HEK293T (cell line): ENCODE measurements around the gene RPTOR.

ENCODE experiments used
- ARNT ChIP-seq: fragments of 450-650 bp; IDR thresholded peaks from 2 replicates; pipeline ENCODE4 v1.6.1; 2017; ENCODE audit warnings: mild to moderate bottlenecking
- ELF4 ChIP-seq: fragments of 450-650 bp; IDR thresholded peaks from 2 replicates; pipeline ENCODE4 v1.6.1; 2017; ENCODE audit warnings: antibody characterized with exemption
- FOXA1 ChIP-seq: fragments of 450-650 bp; IDR thresholded peaks from 2 replicates; pipeline ENCODE4 v1.6.1; 2016; ENCODE audit warnings: mild to moderate bottlenecking
- FOXK2 ChIP-seq: fragments of 450-650 bp; IDR thresholded peaks from 2 replicates; pipeline ENCODE4 v1.6.1; 2016; ENCODE audit warnings: mild to moderate bottlenecking
- FOXM1 ChIP-seq: fragments of 450-650 bp; IDR thresholded peaks from 2 replicates; pipeline ENCODE4 v1.6.1; 2017; ENCODE audit warnings: mild to moderate bottlenecking, borderline replicate concordance
- HDGF ChIP-seq: fragments of 450-650 bp; IDR thresholded peaks from 2 replicates; pipeline ENCODE4 v1.6.1; 2017; ENCODE audit warnings: antibody characterized with exemption, borderline replicate concordance
- LEF1 ChIP-seq: fragments of 450-650 bp; IDR thresholded peaks from 2 replicates; pipeline ENCODE4 v1.6.1; 2017; ENCODE audit warnings: mild to moderate bottlenecking, borderline replicate concordance
- NFRKB ChIP-seq: fragments of 450-650 bp; IDR thresholded peaks from 2 replicates; pipeline ENCODE4 v1.6.1; 2016; ENCODE audit warnings: mild to moderate bottlenecking, moderate library complexity
- SP1 ChIP-seq: fragments of 450-650 bp; IDR thresholded peaks from 2 replicates; pipeline ENCODE4 v1.6.1; 2017
- SUZ12 ChIP-seq: fragments of 450-650 bp; IDR thresholded peaks from 2 replicates; pipeline ENCODE4 v1.6.1; 2016; ENCODE audit warnings: mild to moderate bottlenecking
- TARDBP ChIP-seq: fragments of 450-650 bp; IDR thresholded peaks from 2 replicates; pipeline ENCODE4 v1.6.1; 2016
- ZNF384 ChIP-seq: fragments of 450-650 bp; IDR thresholded peaks from 2 replicates; pipeline ENCODE4 v1.6.1; 2016

- TF ChIP-seq ELF4 (no peak), HDGF (no peak), ZNF384 (no peak), LEF1 (no peak), NFRKB (no peak), FOXK2 (no peak), FOXA1 (no peak), ARNT (no peak), TARDBP (no peak), FOXM1 (no peak), SUZ12 (no peak), SP1 (no peak)
These were observed 365.4 kb downstream of the RPTOR start for GRCh38 chr17:80910043-80910442.
